Hippocampal formation (tissue), 2 donors: ENCODE data around the gene ABCA6.
"Not testable (repeated sequence)": the region's sequence is repeated elsewhere in the genome, so short reads cannot be mapped to it uniquely, and the experiment has no call there.

Experiments used
- DNase-seq, 2 donors: peaks; one replicate each; lab custom pipeline; 2025; lab: John Stamatoyannopoulos, UW

ABCA6 gene

GRCh38 chr17:69073392-69073791 lies 68.3 kb downstream of the ABCA6 start:
- not testable (repeated sequence) for DNase-seq

GRCh38 chr17:69072803-69073256 lies 68.9 kb downstream of the ABCA6 start:
- not testable (repeated sequence) for DNase-seq

- DNase-seq: not testable (repeated sequence)
Observed at GRCh38 chr17:69071233-69071586, 70.5 kb downstream of the ABCA6 start.

- not testable (repeated sequence) for DNase-seq
Observed at GRCh38 chr17:69070378-69071232, 71.1 kb downstream of the ABCA6 start.

- DNase-seq: no peak
Observed at GRCh38 chr17:69069226-69069750, 72.4 kb downstream of the ABCA6 start.

- DNase-seq: no peak
Observed at GRCh38 chr17:69067274-69068047, 74.2 kb downstream of the ABCA6 start.

- no peak for DNase-seq
Observed at GRCh38 chr17:69066482-69066881, 75.2 kb downstream of the ABCA6 start.

GRCh38 chr17:69065113-69065512 lies 76.6 kb downstream of the ABCA6 start:
- no peak for DNase-seq

GRCh38 chr17:69064476-69064875 lies 77.2 kb downstream of the ABCA6 start:
- no peak for DNase-seq

- DNase-seq: no peak
Observed at GRCh38 chr17:69064001-69064400, 77.7 kb downstream of the ABCA6 start.

- DNase-seq: no peak
Observed at GRCh38 chr17:69062860-69063581, 78.7 kb downstream of the ABCA6 start.

GRCh38 chr17:69061721-69062556 lies 79.8 kb downstream of the ABCA6 start:
- no peak for DNase-seq

- peak in 1 of 2 donors; percentile 8 for DNase-seq
Observed at GRCh38 chr17:69060822-69061221, 80.9 kb downstream of the ABCA6 start, which contains the start of gene ABCA9. ABCA9 (minus strand) TSS chr17:69060927; CDS start chr17:69051126, 9,801 bp downstream.

GRCh38 chr17:69059458-69060175 lies 82.1 kb downstream of the ABCA6 start:
- no peak for DNase-seq

- no peak for DNase-seq
Observed at GRCh38 chr17:69058165-69058564, 83.5 kb downstream of the ABCA6 start.

GRCh38 chr17:69057280-69057679 lies 84.4 kb downstream of the ABCA6 start:
- no peak for DNase-seq

GRCh38 chr17:69056179-69056823 lies 85.4 kb downstream of the ABCA6 start:
- DNase-seq: no peak

- no peak for DNase-seq
Observed at GRCh38 chr17:69055334-69055733, 86.4 kb downstream of the ABCA6 start.

- no peak for DNase-seq
Observed at GRCh38 chr17:69050999-69051775, 90.5 kb downstream of the ABCA6 start.
